Calu3 (cell line): ENCODE results near the gene UBE2J2. TPM values are rescaled to one million over a fixed set of nuclear protein-coding genes. Genes with fewer than 3 reads are reported as not detected.

Experiments
- BruUV-seq: library from RNA; stranded (reverse); fragments of 400-500 nt; replicated peaks from 2 replicates; lab custom pipeline; 2021; lab: Mats Ljungman, UMichigan
- CTCF ChIA-PET: fragments of 300-600 bp; sonication (Branson Sonifier 250); formaldehyde crosslinking; loops from one replicate; lab custom pipeline; 2022; ENCODE audit warnings: antibody characterized with exemption; lab: Charles Lee
- DNase-seq: peaks from one replicate; pipeline ENCODE4 v3.0.0; 2022
- H3K27ac Mint-ChIP-seq: one replicate; pipeline ENCODE4 v1.8.0; 2022; ENCODE audit warnings: mixed read lengths; ENCODE audit not compliant: unreplicated experiment
- H3K27me3 Mint-ChIP-seq: one replicate; pipeline ENCODE4 v1.8.0; 2022; ENCODE audit warnings: mixed read lengths; ENCODE audit not compliant: unreplicated experiment
- H3K36me3 Mint-ChIP-seq: one replicate; pipeline ENCODE4 v1.8.0; 2022; ENCODE audit warnings: mild to moderate bottlenecking, moderate library complexity, mixed read lengths; ENCODE audit not compliant: insufficient read depth, unreplicated experiment
- H3K4me1 Mint-ChIP-seq: one replicate; pipeline ENCODE4 v1.8.0; 2022; ENCODE audit warnings: mild to moderate bottlenecking, low read depth, mixed read lengths; ENCODE audit not compliant: unreplicated experiment
- H3K4me3 Mint-ChIP-seq: one replicate; pipeline ENCODE4 v1.8.0; 2022; ENCODE audit warnings: mild to moderate bottlenecking, low read depth, moderate library complexity, mixed read lengths; ENCODE audit not compliant: unreplicated experiment
- H3K9me3 Mint-ChIP-seq: one replicate; pipeline ENCODE4 v1.8.0; 2022; ENCODE audit warnings: low read depth, mixed read lengths; ENCODE audit not compliant: unreplicated experiment
- CTCF ChIP-seq: fragments of 200-600 bp; IDR thresholded peaks from one replicate; pipeline ENCODE4 v1.8.0; 2022; ENCODE audit warnings: antibody characterized with exemption; ENCODE audit not compliant: unreplicated experiment
- intact Hi-C: fragments of 100-400 bp; cut with micrococcal nuclease; formaldehyde crosslinking; loops from one replicate; pipeline ENCODE4 v1.10.0; 2022; ENCODE audit not compliant: unreplicated experiment
- total RNA-seq: library from RNA; stranded (reverse); gene quantifications from 2 replicates; pipeline ENCODE4 v1.2.3, GENCODE V29; 2022

UBE2J2 gene
- total RNA-seq, 1 experiment from 2014 or later, result 45.6 TPM

GRCh38 chr1:1304331-1305299 is 31.0 kb upstream of the UBE2J2 start:
- H3K4me1 Mint-ChIP-seq, result no peaks in the 10 kb centered on the region
- no peaks in the 10 kb centered on the region for H3K27me3 Mint-ChIP-seq
- no peaks in the 10 kb centered on the region for H3K9me3 Mint-ChIP-seq
- intact Hi-C loops, result no loop called here
- H3K27ac Mint-ChIP-seq, result no peak overlapping the region
- CTCF ChIA-PET, result interaction anchor here (0.8 kb wide), 1 partner anchor 201 kb away, joined by 4 read pairs; no protein-coding TSS in a partner anchor
- no peak overlapping the region for H3K4me3 Mint-ChIP-seq
- no peak for TF ChIP-seq CTCF
- no peak for DNase-seq
- H3K36me3 Mint-ChIP-seq, result peaks cover 40% of the 10 kb centered on the region
- no TSS peak for BruUV-seq

- TF ChIP-seq CTCF, result no peak
- Mint-ChIP-seq H3K9me3 (no peaks in the 10 kb centered on the region), H3K4me1 (no peaks in the 10 kb centered on the region), H3K4me3 (no peak overlapping the region), H3K27me3 (no peaks in the 10 kb centered on the region), H3K27ac (no peak overlapping the region), H3K36me3 (peaks cover 38% of the 10 kb centered on the region)
- intact Hi-C loops, result no loop called here
- CTCF ChIA-PET, result no interaction called here
- DNase-seq, result no peak
- BruUV-seq, result no TSS peak
Observed at GRCh38 chr1:1303736-1304135, 30.1 kb upstream of the UBE2J2 start.

GRCh38 chr1:1302951-1303509 is 29.4 kb upstream of the UBE2J2 start:
- CTCF ChIA-PET, result no interaction called here
- no peak for DNase-seq
- intact Hi-C loops, result no loop called here
- peaks cover 31% of the 10 kb centered on the region for H3K36me3 Mint-ChIP-seq
- H3K9me3 Mint-ChIP-seq, result no peaks in the 10 kb centered on the region
- TF ChIP-seq CTCF, result no peak
- no peaks in the 10 kb centered on the region for H3K4me1 Mint-ChIP-seq
- no peak overlapping the region for H3K4me3 Mint-ChIP-seq
- no peaks in the 10 kb centered on the region for H3K27me3 Mint-ChIP-seq
- H3K27ac Mint-ChIP-seq, result no peak overlapping the region
- no TSS peak for BruUV-seq

GRCh38 chr1:1302006-1302430 is 28.4 kb upstream of the UBE2J2 start:
- no peaks in the 10 kb centered on the region for H3K27me3 Mint-ChIP-seq
- no peak overlapping the region for H3K4me3 Mint-ChIP-seq
- no peak for DNase-seq
- no peaks in the 10 kb centered on the region for H3K4me1 Mint-ChIP-seq
- H3K27ac Mint-ChIP-seq, result no peak overlapping the region
- intact Hi-C loops, result no loop called here
- BruUV-seq, result no TSS peak
- peaks cover 23% of the 10 kb centered on the region for H3K36me3 Mint-ChIP-seq
- H3K9me3 Mint-ChIP-seq, result no peaks in the 10 kb centered on the region
- TF ChIP-seq CTCF, result peak; percentile 55
- CTCF ChIA-PET, result no interaction called here
